Measurements from ENCODE around the gene OARD1.
"Not testable (repeated sequence)": the region's sequence is repeated elsewhere in the genome, so short reads cannot be mapped to it uniquely, and the experiment has no call there.

Gene OARD1

GRCh38 chr6:41036186-41036585 lies 36.0 kb downstream of the OARD1 start:
- Mint-ChIP-seq H3K27me3 (no peaks in the 10 kb centered on the region), H3K36me3 (no peaks in the 10 kb centered on the region), H3K27ac (no peak overlapping the region), H3K4me1 (peaks cover under 1% of the 10 kb centered on the region), H3K9me3 (no peaks in the 10 kb centered on the region), H3K4me3 (no peak overlapping the region)
- no peak for ATAC-seq (ENCODE audit: low read depth)
- DNase-seq (ENCODE audit: low spot score in 2 of 2) = no peak

GRCh38 chr6:41033776-41034175 lies 38.4 kb downstream of the OARD1 start:
- no peak overlapping the region for H3K27ac Mint-ChIP-seq
- H3K4me1 Mint-ChIP-seq = peaks cover 9% of the 10 kb centered on the region
- ATAC-seq (ENCODE audit: low read depth) (no peak), DNase-seq (ENCODE audit: low spot score in 2 of 2) (no peak)
- no peak overlapping the region for H3K4me3 Mint-ChIP-seq
- H3K9me3 Mint-ChIP-seq = no peaks in the 10 kb centered on the region
- no peaks in the 10 kb centered on the region for H3K36me3 Mint-ChIP-seq
- no peaks in the 10 kb centered on the region for H3K27me3 Mint-ChIP-seq

- Mint-ChIP-seq H3K4me3 (no peak overlapping the region), H3K27me3 (no peaks in the 10 kb centered on the region), H3K4me1 (peaks cover 12% of the 10 kb centered on the region), H3K27ac (no peak overlapping the region), H3K9me3 (no peaks in the 10 kb centered on the region), H3K36me3 (no peaks in the 10 kb centered on the region)
- no peak for DNase-seq (ENCODE audit: low spot score in 2 of 2)
- ATAC-seq (ENCODE audit: low read depth) = no peak
Measured at GRCh38 chr6:41032830-41033229, 39.3 kb downstream of the OARD1 start.

- peak overlapping the region; percentile 85 for H3K4me3 Mint-ChIP-seq
- ATAC-seq (ENCODE audit: low read depth) (no peak), DNase-seq (ENCODE audit: low spot score in 2 of 2) (no peak)
- H3K36me3 Mint-ChIP-seq = no peaks in the 10 kb centered on the region
- no peak overlapping the region for H3K27ac Mint-ChIP-seq
- no peaks in the 10 kb centered on the region for H3K9me3 Mint-ChIP-seq
- H3K27me3 Mint-ChIP-seq = no peaks in the 10 kb centered on the region
- H3K4me1 Mint-ChIP-seq = peaks cover 21% of the 10 kb centered on the region
Measured at GRCh38 chr6:41028561-41029412, 43.4 kb downstream of the OARD1 start.

GRCh38 chr6:41027799-41028560 lies 44.2 kb downstream of the OARD1 start:
- peaks cover 21% of the 10 kb centered on the region for H3K4me1 Mint-ChIP-seq
- ATAC-seq (ENCODE audit: low read depth) (peak; percentile 87), DNase-seq (ENCODE audit: low spot score in 2 of 2) (peak; percentile 68 to 86)
- H3K9me3 Mint-ChIP-seq = no peaks in the 10 kb centered on the region
- peak overlapping the region; percentile 2 for H3K27ac Mint-ChIP-seq
- H3K36me3 Mint-ChIP-seq = no peaks in the 10 kb centered on the region
- no peaks in the 10 kb centered on the region for H3K27me3 Mint-ChIP-seq
- H3K4me3 Mint-ChIP-seq = peak overlapping the region; percentile 85

- H3K27me3 Mint-ChIP-seq = no peaks in the 10 kb centered on the region
- H3K4me1 Mint-ChIP-seq = peaks cover 21% of the 10 kb centered on the region
- H3K9me3 Mint-ChIP-seq = no peaks in the 10 kb centered on the region
- peak overlapping the region; percentile 85 for H3K4me3 Mint-ChIP-seq
- ATAC-seq (ENCODE audit: low read depth) = no peak
- H3K36me3 Mint-ChIP-seq = no peaks in the 10 kb centered on the region
- peak overlapping the region; percentile 2 for H3K27ac Mint-ChIP-seq
- no peak for DNase-seq (ENCODE audit: low spot score in 2 of 2)
Measured at GRCh38 chr6:41027241-41027640, 44.9 kb downstream of the OARD1 start.

GRCh38 chr6:41025966-41026530 lies 46.1 kb downstream of the OARD1 start:
- no peak overlapping the region for H3K4me3 Mint-ChIP-seq
- ATAC-seq (ENCODE audit: low read depth) (no peak), DNase-seq (ENCODE audit: low spot score in 2 of 2) (no peak)
- no peaks in the 10 kb centered on the region for H3K27me3 Mint-ChIP-seq
- H3K36me3 Mint-ChIP-seq = no peaks in the 10 kb centered on the region
- H3K4me1 Mint-ChIP-seq = peaks cover 19% of the 10 kb centered on the region
- H3K9me3 Mint-ChIP-seq = no peaks in the 10 kb centered on the region
- H3K27ac Mint-ChIP-seq = no peak overlapping the region

GRCh38 chr6:41023114-41023513 lies 49.0 kb downstream of the OARD1 start:
- Mint-ChIP-seq H3K36me3 (peaks cover 10% of the 10 kb centered on the region), H3K27ac (no peak overlapping the region), H3K4me1 (peaks cover 10% of the 10 kb centered on the region), H3K9me3 (peaks cover 5% of the 10 kb centered on the region), H3K27me3 (peaks cover 5% of the 10 kb centered on the region), H3K4me3 (no peak overlapping the region)
- no peak for DNase-seq (ENCODE audit: low spot score in 2 of 2)
- no peak for ATAC-seq (ENCODE audit: low read depth)

GRCh38 chr6:41022294-41022693 lies 49.9 kb downstream of the OARD1 start:
- H3K4me1 Mint-ChIP-seq = peaks cover 3% of the 10 kb centered on the region
- ATAC-seq (ENCODE audit: low read depth) = no peak
- H3K36me3 Mint-ChIP-seq = peaks cover 12% of the 10 kb centered on the region
- peaks cover 6% of the 10 kb centered on the region for H3K9me3 Mint-ChIP-seq
- no peak for DNase-seq (ENCODE audit: low spot score in 2 of 2)
- H3K4me3 Mint-ChIP-seq = no peak overlapping the region
- H3K27me3 Mint-ChIP-seq = peaks cover 7% of the 10 kb centered on the region
- no peak overlapping the region for H3K27ac Mint-ChIP-seq

GRCh38 chr6:41021832-41022231 lies 50.3 kb downstream of the OARD1 start:
- no peak overlapping the region for H3K27ac Mint-ChIP-seq
- peaks cover 12% of the 10 kb centered on the region for H3K36me3 Mint-ChIP-seq
- H3K4me1 Mint-ChIP-seq = no peaks in the 10 kb centered on the region
- peaks cover 6% of the 10 kb centered on the region for H3K9me3 Mint-ChIP-seq
- no peak for ATAC-seq (ENCODE audit: low read depth)
- peaks cover 7% of the 10 kb centered on the region for H3K27me3 Mint-ChIP-seq
- no peak for DNase-seq (ENCODE audit: low spot score in 2 of 2)
- no peak overlapping the region for H3K4me3 Mint-ChIP-seq

- Mint-ChIP-seq H3K4me3 (no peak overlapping the region), H3K27me3 (peaks cover 9% of the 10 kb centered on the region), H3K27ac (no peak overlapping the region), H3K4me1 (no peaks in the 10 kb centered on the region), H3K9me3 (peaks cover 6% of the 10 kb centered on the region), H3K36me3 (peaks cover 13% of the 10 kb centered on the region)
- DNase-seq (ENCODE audit: low spot score in 2 of 2) = no peak
- ATAC-seq (ENCODE audit: low read depth) = no peak
Measured at GRCh38 chr6:41017663-41018062, 54.5 kb downstream of the OARD1 start.

- ATAC-seq (ENCODE audit: low read depth); H3K27ac Mint-ChIP-seq; H3K9me3 Mint-ChIP-seq; DNase-seq (ENCODE audit: low spot score in 2 of 2); H3K4me1 Mint-ChIP-seq; H3K4me3 Mint-ChIP-seq: not testable (repeated sequence)
- Mint-ChIP-seq H3K36me3 (peaks cover 13% of the 10 kb centered on the region), H3K27me3 (peaks cover 11% of the 10 kb centered on the region)
Measured at GRCh38 chr6:41015860-41016259, 56.3 kb downstream of the OARD1 start.

GRCh38 chr6:41014780-41015179 lies 57.4 kb downstream of the OARD1 start:
- no peak for ATAC-seq (ENCODE audit: low read depth)
- Mint-ChIP-seq H3K27me3 (peaks cover 10% of the 10 kb centered on the region), H3K4me1 (no peaks in the 10 kb centered on the region), H3K4me3 (no peak overlapping the region), H3K27ac (no peak overlapping the region), H3K9me3 (peaks cover 3% of the 10 kb centered on the region), H3K36me3 (peaks cover 8% of the 10 kb centered on the region)
- no peak for DNase-seq (ENCODE audit: low spot score in 2 of 2)

All from memory B cell (primary cell).